HEK293T (cell line): ENCODE results near the gene UPK2.

ENCODE experiments used
- CTCF ChIA-PET: fragments of 350-600 bp; formaldehyde crosslinking; extraction: SDS; loops from one replicate; lab custom pipeline; 2021; ENCODE audit warnings: antibody characterized with exemption, inconsistent platforms; lab: Yijun Ruan, JAX
- POLR2A ChIA-PET: fragments of 350-600 bp; formaldehyde crosslinking; extraction: SDS; loops from one replicate; lab custom pipeline; 2020; ENCODE audit warnings: antibody characterized with exemption, inconsistent platforms; lab: Yijun Ruan, JAX
- DNase-seq: peaks from one replicate; pipeline ENCODE4 v3.0.0; 2012; ENCODE audit warnings: mixed read lengths; ENCODE audit errors: extremely low spot score
- ARNT ChIP-seq: fragments of 450-650 bp; IDR thresholded peaks from 2 replicates; pipeline ENCODE4 v1.6.1; 2017; ENCODE audit warnings: mild to moderate bottlenecking
- BHLHE40 ChIP-seq: fragments of 450-650 bp; IDR thresholded peaks from 2 replicates; pipeline ENCODE4 v1.6.1; 2016; ENCODE audit warnings: mild to moderate bottlenecking, moderate library complexity, borderline replicate concordance
- CTBP1 ChIP-seq: fragments of 450-650 bp; IDR thresholded peaks from 2 replicates; pipeline ENCODE4 v1.6.1; 2016; ENCODE audit warnings: borderline replicate concordance
- ELF4 ChIP-seq: fragments of 450-650 bp; IDR thresholded peaks from 2 replicates; pipeline ENCODE4 v1.6.1; 2017; ENCODE audit warnings: antibody characterized with exemption
- FOXA1 ChIP-seq: fragments of 450-650 bp; IDR thresholded peaks from 2 replicates; pipeline ENCODE4 v1.6.1; 2016; ENCODE audit warnings: mild to moderate bottlenecking
- FOXK2 ChIP-seq: fragments of 450-650 bp; IDR thresholded peaks from 2 replicates; pipeline ENCODE4 v1.6.1; 2016; ENCODE audit warnings: mild to moderate bottlenecking
- FOXM1 ChIP-seq: fragments of 450-650 bp; IDR thresholded peaks from 2 replicates; pipeline ENCODE4 v1.6.1; 2017; ENCODE audit warnings: mild to moderate bottlenecking, borderline replicate concordance
- HDGF ChIP-seq: fragments of 450-650 bp; IDR thresholded peaks from 2 replicates; pipeline ENCODE4 v1.6.1; 2017; ENCODE audit warnings: antibody characterized with exemption, borderline replicate concordance
- L3MBTL2 ChIP-seq: fragments of 450-650 bp; conservative IDR thresholded peaks from 2 replicates; pipeline ENCODE4 v1.6.1; 2016; ENCODE audit warnings: mild to moderate bottlenecking
- LEF1 ChIP-seq: fragments of 450-650 bp; IDR thresholded peaks from 2 replicates; pipeline ENCODE4 v1.6.1; 2017; ENCODE audit warnings: mild to moderate bottlenecking, borderline replicate concordance
- NFRKB ChIP-seq: fragments of 450-650 bp; IDR thresholded peaks from 2 replicates; pipeline ENCODE4 v1.6.1; 2016; ENCODE audit warnings: mild to moderate bottlenecking, moderate library complexity
- SP1 ChIP-seq: fragments of 450-650 bp; IDR thresholded peaks from 2 replicates; pipeline ENCODE4 v1.6.1; 2017
- SUZ12 ChIP-seq: fragments of 450-650 bp; IDR thresholded peaks from 2 replicates; pipeline ENCODE4 v1.6.1; 2016; ENCODE audit warnings: mild to moderate bottlenecking
- TARDBP ChIP-seq: fragments of 450-650 bp; IDR thresholded peaks from 2 replicates; pipeline ENCODE4 v1.6.1; 2016
- ZNF384 ChIP-seq: fragments of 450-650 bp; IDR thresholded peaks from 2 replicates; pipeline ENCODE4 v1.6.1; 2016
- TF ChIP-seq, protein P1 (sequence below): fragments of 450-650 bp; IDR thresholded peaks from 2 replicates; pipeline ENCODE4 v1.6.1; 2016

UPK2 gene

DNA sequence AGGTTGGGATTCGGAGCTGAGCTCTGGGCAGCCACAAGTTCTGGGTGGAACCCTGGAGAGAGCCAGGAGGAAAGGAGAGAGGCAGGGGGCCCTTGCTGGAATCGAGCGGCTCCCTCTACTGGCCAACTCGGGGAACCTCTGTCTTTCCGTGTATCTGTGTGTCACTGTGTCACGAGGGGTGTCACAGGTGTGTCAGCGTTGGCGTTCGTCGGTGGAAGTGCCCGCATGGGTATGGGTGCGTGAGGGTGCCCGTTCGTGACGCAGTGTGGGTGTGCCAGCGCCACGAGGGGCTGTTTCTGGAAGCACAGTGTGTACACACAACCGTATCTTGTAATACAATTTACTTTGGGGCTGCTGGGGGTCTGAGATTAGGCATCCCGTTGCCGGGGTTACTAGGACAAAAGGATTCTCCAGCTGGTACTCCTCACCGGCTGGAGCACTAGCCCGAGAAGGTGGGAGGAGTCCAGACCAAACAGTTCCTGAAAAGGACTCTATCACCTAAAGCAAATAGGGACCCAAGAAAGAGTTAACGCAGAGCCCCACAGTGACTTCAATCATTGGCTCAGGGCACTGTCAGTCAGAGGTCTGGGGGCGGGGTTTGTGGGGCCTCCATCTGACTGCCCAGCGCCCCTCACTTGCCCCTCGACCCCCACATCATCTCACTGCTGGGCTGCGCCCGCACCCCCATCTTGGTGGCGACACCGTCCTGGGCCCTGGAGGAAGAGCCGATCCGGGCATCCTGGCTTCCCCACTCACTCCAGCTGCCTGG, 27.8 kb upstream of the UPK2 start:
- no peak for TF ChIP-seq ELF4
- TF ChIP-seq, protein P1, sequence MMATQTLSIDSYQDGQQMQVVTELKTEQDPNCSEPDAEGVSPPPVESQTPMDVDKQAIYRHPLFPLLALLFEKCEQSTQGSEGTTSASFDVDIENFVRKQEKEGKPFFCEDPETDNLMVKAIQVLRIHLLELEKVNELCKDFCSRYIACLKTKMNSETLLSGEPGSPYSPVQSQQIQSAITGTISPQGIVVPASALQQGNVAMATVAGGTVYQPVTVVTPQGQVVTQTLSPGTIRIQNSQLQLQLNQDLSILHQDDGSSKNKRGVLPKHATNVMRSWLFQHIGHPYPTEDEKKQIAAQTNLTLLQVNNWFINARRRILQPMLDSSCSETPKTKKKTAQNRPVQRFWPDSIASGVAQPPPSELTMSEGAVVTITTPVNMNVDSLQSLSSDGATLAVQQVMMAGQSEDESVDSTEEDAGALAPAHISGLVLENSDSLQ = peak; percentile 99
- ChIA-PET POLR2A (interaction anchor here (1.0 to 2.0 kb wide), 4 partner anchors 19 to 137 kb away, joined by 3 to 10 read pairs (median 6); partner anchors contain the start of genes DDX6, RPS25 and TRAPPC4), CTCF (interaction anchor here (0.6 to 2.2 kb wide), 8 partner anchors 13 to 320 kb away, joined by 3 to 9 read pairs (median 3); no protein-coding TSS in a partner anchor)
- DNase-seq = peak; percentile 93

DNA sequence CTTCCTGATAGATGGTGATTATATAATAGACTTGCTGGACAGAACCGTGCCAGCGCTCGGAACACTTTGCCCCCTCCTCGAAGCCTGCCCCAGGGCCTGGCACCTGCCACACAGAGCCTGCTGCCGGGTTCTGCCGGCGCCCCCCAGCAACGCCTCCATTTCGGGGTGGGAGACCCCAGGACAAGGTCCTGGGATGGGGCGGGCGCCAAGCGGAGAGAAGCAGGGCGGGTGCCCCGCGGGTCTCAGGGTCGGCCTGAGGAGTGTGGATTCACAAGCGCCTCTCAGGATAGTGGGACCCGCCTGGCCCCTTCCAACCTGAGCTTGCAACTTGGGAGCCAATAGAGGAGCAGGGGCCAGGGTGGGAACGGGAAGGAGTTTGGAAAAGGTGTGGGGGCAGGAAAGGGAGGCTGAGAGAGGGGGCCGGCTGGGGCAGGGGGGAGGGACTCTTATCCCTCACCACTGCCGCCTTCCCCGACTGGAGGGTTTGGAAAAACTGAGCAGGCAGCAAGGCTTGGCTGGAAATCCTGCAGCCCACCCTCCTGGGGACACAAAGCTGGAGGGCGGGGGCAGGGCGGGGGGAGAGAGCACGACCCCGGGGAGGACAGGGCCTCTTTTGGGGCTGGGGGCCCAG, 27.1 kb upstream of the UPK2 start:
- ChIA-PET CTCF (interaction anchor here (0.8 to 2.9 kb wide), 6 partner anchors 15 to 239 kb away, joined by 3 to 19 read pairs (median 6); no protein-coding TSS in a partner anchor), POLR2A (interaction anchor here (1.2 to 2.0 kb wide), 4 partner anchors 18 to 167 kb away, joined by 3 to 9 read pairs (median 4); partner anchors contain the start of genes RPS25 and TRAPPC4)
- TF ChIP-seq SUZ12 (no peak), FOXM1 (no peak), ZNF384 (no peak), SP1 (no peak), FOXA1 (no peak), LEF1 (no peak), ELF4 (no peak), NFRKB (no peak), ARNT (no peak), HDGF (no peak), BHLHE40 (no peak)
- TF ChIP-seq, protein P1 = no peak
- DNase-seq = peak; percentile 66

DNA sequence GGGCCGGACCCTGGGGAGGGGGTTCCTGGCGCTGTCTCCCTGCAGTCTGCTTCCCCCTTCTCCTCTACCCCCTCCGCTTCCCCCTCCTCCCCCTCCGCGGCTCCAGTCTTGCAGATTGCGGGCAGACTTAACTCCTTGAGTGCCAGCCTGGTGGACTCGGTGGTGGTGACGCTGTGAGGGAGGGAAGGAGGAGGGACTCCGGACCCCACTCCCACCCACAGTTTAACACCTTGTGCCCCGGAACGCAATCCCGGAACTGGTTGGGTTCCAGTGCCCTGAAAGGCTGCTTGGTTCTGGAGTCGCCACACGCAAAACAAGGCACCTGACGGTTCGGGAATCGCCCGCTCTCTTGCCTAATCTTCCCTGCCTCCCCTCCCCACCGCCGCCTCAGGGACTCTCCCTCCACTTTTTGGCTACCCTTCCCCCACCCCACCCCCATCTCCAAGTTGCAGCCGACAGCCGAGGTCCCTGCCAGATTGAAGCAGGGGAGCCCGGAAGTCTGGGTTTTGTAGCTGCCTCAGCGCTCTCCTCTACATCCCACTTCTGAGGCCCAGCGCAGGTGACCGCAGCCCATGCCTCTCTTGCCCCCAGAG, 26.5 kb upstream of the UPK2 start:
- DNase-seq = peak; percentile 73
- POLR2A ChIA-PET = interaction anchor here (1.0 to 2.0 kb wide), 5 partner anchors 19 to 166 kb away, joined by 3 to 9 read pairs (median 3); partner anchors contain the start of genes RPS25 and TRAPPC4
- no peak for TF ChIP-seq L3MBTL2
- TF ChIP-seq FOXM1 = peak; percentile 65; the same call in 1 of the 2 replicates
- CTCF ChIA-PET = interaction anchor here (0.8 to 2.9 kb wide), 5 partner anchors 14 to 240 kb away, joined by 3 to 19 read pairs (median 5); no protein-coding TSS in a partner anchor

DNA sequence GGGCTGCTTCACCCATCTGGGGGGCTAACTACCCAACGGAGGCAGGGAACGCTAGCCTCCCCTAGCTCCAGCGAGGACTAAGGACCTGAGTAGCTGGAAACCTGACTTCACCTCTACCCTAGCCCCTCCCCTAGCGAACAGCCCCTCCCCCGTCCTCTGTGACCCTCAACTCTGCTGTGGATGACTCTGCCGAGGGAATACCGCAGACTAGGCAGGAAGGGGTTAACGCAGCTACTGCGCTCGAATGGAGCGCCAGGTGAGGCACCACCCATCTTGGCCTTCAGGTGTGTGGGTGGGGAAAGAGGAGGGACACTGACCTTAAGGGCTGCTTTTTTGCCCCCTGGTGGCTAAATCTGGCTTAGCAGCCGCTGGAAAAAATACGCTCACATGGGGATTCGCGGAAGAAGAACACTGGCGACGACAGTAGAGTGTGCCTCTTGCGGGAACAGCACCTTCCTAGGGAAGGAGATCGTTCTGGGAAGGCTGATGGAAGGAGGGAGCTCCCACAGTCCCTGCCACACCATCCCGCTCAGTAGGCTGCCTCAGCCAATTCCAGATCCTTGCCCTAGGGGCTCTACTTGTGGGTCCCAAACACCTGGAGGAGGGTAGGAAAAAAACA, 25.9 kb upstream of the UPK2 start:
- CTCF ChIA-PET = interaction anchor here (0.7 to 2.9 kb wide), 10 partner anchors 13 to 240 kb away, joined by 3 to 19 read pairs (median 3); no protein-coding TSS in a partner anchor
- POLR2A ChIA-PET = interaction anchor here (1.0 to 2.0 kb wide), 6 partner anchors 20 to 166 kb away, joined by 3 to 9 read pairs (median 4); partner anchors contain the start of genes DDX6, RPS25 and TRAPPC4
- TF ChIP-seq CTBP1 (peak; percentile 74; the same call in 1 of the 2 replicates), TARDBP (no peak), HDGF (no peak), L3MBTL2 (peak; percentile 78), NFRKB (no peak), FOXK2 (no peak), SP1 (no peak), FOXM1 (0 out of 2 replicates have a peak, but pooled peaks have one; percentile 13), BHLHE40 (no peak), LEF1 (no peak), SUZ12 (no peak)
- TF ChIP-seq, protein P1 = no peak
- peak; percentile 80 for DNase-seq

DNA sequence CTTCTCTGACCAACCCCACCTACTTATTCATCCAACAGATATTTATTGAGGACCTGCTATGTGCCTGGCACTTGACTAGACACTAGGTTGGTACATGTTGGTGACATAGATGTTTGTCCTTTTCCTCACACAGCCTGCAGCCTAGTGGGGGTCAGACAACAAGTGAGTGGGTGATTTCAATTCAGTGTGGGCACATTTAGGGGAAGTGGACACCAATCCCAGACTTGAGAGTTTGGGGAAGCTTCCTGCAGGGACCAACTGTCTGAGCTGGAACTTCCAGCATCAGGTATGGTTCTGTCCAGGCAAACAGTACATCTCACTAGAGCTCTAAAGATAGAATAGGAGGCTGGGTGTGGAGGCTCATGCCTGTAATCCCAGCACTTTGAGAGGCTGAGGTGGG, 24.5 kb upstream of the UPK2 start:
- DNase-seq = no peak
- ChIA-PET POLR2A (interaction anchor here (0.7 to 1.4 kb wide), 2 partner anchors 22 to 141 kb away, joined by 3 to 4 read pairs; partner anchors contain the start of gene DDX6), CTCF (interaction anchor here (1.1 to 2.9 kb wide), 2 partner anchors 19 to 23 kb away, joined by 3 to 19 read pairs; no protein-coding TSS in a partner anchor)
- TF ChIP-seq L3MBTL2 = no peak
- TF ChIP-seq ARNT = no peak
- TF ChIP-seq FOXA1 = no peak
- TF ChIP-seq NFRKB = no peak
- TF ChIP-seq FOXM1 = no peak
- no peak for TF ChIP-seq BHLHE40
- no peak for TF ChIP-seq CTBP1
- TF ChIP-seq ZNF384 = no peak
- TF ChIP-seq FOXK2 = no peak
- TF ChIP-seq, protein P1 = no peak
- no peak for TF ChIP-seq HDGF
- TF ChIP-seq SP1 = no peak
- TF ChIP-seq LEF1 = no peak
- TF ChIP-seq ELF4 = no peak
- TF ChIP-seq TARDBP = no peak
- no peak for TF ChIP-seq SUZ12
